ENCODE data around the gene APOM.

DNA sequence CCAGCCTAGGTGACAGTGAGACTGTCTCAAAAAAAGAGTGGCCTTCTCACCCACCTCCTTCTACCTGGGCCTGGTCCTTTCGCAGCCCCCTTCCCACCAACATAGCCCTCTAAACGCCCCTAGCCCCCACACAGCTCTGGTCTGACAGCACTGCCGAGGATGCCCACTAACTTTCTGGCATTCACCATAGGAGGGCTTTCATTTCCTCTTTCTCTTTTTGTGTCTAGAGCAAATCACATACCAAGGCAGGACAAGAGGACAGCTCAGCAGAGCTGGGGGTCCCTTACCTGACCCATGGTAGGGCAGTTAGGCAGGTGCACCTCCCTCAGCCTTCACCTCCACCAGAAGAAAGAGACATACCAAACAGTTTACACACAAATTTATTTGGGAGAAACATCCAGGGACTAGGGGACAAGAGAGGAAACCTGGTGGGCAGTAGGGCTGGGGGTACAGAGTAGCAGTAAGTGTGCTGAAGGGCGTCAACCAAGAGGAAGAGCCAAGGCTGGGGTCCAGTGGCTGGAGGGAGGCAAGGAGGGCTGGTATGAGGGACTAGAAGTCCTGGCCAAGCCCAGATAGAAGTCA, 20.7 kb downstream of the APOM start:
- TF ChIP-seq, protein P1, sequence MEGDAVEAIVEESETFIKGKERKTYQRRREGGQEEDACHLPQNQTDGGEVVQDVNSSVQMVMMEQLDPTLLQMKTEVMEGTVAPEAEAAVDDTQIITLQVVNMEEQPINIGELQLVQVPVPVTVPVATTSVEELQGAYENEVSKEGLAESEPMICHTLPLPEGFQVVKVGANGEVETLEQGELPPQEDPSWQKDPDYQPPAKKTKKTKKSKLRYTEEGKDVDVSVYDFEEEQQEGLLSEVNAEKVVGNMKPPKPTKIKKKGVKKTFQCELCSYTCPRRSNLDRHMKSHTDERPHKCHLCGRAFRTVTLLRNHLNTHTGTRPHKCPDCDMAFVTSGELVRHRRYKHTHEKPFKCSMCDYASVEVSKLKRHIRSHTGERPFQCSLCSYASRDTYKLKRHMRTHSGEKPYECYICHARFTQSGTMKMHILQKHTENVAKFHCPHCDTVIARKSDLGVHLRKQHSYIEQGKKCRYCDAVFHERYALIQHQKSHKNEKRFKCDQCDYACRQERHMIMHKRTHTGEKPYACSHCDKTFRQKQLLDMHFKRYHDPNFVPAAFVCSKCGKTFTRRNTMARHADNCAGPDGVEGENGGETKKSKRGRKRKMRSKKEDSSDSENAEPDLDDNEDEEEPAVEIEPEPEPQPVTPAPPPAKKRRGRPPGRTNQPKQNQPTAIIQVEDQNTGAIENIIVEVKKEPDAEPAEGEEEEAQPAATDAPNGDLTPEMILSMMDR (IDR thresholded peaks at IDR 0.05), result no peak
- TF ChIP-seq POLR2AphosphoS5 (IDR thresholded peaks at IDR 0.05), result no peak
- TF ChIP-seq POLR2A (IDR thresholded peaks at IDR 0.05), result no peak

Measured in transverse colon (tissue), 4 donors.